Measurements from ENCODE around the gene FRAS1. TPM values are rescaled to one million over a fixed set of nuclear protein-coding genes. Genes with fewer than 3 reads are reported as not detected.
"Not testable (repeated sequence)": the region's sequence is repeated elsewhere in the genome, so short reads cannot be mapped to it uniquely, and the experiment has no call there.

FRAS1 gene
- total RNA-seq, 1 experiment from 2014 or later, result 2.2 TPM

- DNase-seq (ENCODE audit: extremely low read depth, low read depth), result no peak
These were observed 1.7 kb downstream of the FRAS1 start for GRCh38 chr4:78058591-78059523.

DNA sequence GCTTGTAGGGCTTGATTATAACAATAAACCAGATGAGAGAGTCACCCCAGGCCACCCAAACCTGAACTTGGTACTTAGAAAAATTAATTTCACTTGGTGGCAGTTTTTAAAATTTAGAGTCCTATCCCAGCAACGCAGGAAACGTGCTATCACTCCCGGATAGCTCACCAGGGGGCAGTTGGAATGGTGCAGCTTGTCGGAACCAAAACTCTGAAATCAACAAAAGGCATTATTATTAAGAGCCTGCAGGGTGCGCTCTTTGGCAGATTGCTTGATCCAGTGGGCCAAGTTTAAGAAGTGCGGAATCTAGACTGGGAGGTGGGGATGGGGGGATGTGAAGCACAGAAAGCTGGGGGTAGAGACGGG, 2.4 kb downstream of the FRAS1 start:
- DNase-seq (ENCODE audit: extremely low read depth, low read depth), result peak; percentile 57

DNA sequence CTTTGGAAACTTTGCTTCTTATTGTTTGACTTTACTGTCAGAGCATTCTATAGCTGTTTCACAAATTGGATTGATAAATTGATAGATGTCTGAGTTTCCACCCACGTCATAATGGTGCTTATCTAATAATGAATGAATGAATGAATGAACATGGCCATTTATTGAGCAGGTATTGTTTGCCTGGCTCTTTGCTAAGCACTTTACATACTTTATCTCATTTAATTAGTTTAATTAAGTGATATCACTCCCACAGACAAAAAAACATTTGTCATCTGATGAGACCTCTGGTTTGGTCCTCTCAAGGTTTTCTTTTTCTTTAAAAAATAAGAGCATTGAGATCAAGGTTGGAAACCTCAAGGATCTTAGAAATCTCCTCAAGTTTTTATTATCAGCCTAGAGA, 2.8 kb downstream of the FRAS1 start:
- DNase-seq (ENCODE audit: extremely low read depth, low read depth), result no peak

DNA sequence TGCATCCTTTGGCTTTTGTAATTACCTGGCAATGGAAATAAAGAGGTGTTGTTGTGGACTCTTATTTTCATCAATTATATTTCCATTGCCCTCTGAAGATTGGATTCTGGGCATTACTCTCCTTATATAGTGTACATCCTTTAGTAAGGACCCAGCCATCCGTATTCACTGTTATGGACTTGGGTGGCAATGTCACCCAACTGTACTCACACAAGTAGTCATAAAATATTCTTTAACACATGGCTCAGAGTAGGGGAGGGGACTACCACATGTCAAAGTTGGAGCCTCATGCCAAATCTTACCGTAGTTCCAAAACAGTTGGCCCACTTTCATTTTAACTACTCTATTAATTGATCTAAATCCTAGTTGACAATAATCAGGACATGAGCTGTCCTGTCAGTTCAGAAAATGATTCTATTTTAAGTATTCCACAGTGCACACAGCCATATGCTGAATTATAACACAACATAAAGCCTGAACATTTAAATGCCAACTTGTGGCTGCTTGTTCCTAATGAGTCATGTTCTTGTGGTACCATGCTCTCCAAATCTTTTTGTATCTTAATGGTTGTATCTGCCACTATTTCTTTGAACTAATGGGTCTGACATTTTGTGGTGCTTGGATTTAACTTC, 4.9 kb downstream of the FRAS1 start:
- DNase-seq (ENCODE audit: extremely low read depth, low read depth), result no peak

DNA sequence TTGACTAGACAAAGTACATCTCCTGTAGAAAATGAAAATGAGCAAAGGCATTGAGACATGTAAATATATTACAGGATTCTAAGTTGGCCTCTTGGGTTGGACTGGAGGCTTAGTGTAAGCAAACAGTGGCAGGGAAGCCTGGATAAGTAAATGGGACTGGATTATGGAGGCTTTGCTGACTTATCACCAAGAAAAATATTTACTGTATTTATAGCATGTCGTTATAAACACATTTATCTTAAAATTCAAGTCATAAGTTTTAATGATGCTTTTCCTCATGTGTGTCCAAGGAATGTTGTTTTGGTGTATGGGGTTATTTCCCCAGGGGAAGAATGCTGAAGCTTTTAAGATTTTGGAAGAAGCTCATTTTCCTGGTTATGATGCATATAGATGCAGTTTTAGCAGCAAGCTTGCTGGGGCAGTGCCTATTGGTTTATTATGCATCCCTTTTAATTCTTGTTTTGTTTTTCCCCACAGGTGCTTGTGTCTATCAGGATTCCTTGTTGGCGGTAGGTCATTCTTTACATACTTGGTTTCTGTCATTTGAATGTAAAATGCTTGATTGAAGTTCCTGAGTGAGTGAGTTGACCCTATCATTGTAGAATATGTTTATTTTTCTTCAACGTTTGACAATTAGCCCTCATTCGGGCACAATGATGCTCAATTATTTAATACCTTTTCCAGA, 8.5 kb downstream of the FRAS1 start:
- no peak for DNase-seq (ENCODE audit: extremely low read depth, low read depth)

GRCh38 chr4:78068481-78068880, 11.4 kb downstream of the FRAS1 start:
- DNase-seq (ENCODE audit: extremely low read depth, low read depth), result no peak

DNA sequence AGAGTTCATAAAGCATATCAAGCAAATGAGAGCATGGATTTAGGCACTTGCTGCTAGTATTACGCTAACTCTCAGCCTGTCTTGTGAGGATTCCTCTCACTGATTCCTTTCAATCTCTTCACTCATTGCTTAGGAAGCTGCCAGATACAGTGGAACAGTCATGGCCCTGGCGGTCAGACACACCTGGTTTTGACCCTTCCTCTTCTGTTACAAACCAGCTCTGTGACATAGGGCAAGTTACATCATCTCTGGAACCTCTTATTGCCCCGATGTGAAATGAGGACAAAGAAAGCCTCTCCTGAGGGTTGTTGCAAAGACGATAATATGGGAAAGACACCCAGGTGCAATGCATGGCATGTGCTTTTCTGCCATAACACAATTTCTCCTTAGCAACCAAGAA, 12.2 kb downstream of the FRAS1 start:
- no peak for DNase-seq (ENCODE audit: extremely low read depth, low read depth)

- no peak for DNase-seq (ENCODE audit: extremely low read depth, low read depth)
These were observed 12.7 kb downstream of the FRAS1 start for GRCh38 chr4:78069859-78070258.

- no peak for DNase-seq (ENCODE audit: extremely low read depth, low read depth)
These were observed 13.7 kb downstream of the FRAS1 start for GRCh38 chr4:78070731-78071282.

DNA sequence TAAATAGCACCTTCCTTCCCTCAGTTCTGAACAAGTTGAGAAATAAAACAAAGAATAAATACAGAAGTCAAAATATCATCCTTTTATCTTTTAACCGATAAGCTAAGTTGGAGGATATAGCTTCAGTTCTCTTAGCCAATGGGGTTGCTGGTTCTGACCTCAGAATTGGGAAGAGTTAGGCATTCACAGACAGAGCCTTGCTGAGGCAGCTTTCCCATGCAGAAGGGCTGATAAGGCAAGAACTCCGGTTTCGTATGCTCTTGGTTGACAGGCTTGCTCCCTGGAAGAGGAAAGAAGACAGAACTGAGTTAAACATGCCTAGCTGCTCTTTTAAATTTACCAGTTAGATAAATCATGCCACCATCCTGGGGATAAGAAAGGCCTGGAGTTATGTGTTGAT, 17.6 kb downstream of the FRAS1 start:
- no peak for DNase-seq (ENCODE audit: extremely low read depth, low read depth)

- DNase-seq (ENCODE audit: extremely low read depth, low read depth), result no peak
These were observed 18.9 kb downstream of the FRAS1 start for GRCh38 chr4:78075986-78076385.

- no peak for DNase-seq (ENCODE audit: extremely low read depth, low read depth)
These were observed 21.0 kb downstream of the FRAS1 start for GRCh38 chr4:78078101-78078500.

- DNase-seq (ENCODE audit: extremely low read depth, low read depth), result no peak
These were observed 22.8 kb downstream of the FRAS1 start for GRCh38 chr4:78079726-78080430.

GRCh38 chr4:78081541-78081940, 24.4 kb downstream of the FRAS1 start:
- DNase-seq (ENCODE audit: extremely low read depth, low read depth), result no peak

GRCh38 chr4:78083035-78083434, 25.9 kb downstream of the FRAS1 start:
- no peak for DNase-seq (ENCODE audit: extremely low read depth, low read depth)

DNA sequence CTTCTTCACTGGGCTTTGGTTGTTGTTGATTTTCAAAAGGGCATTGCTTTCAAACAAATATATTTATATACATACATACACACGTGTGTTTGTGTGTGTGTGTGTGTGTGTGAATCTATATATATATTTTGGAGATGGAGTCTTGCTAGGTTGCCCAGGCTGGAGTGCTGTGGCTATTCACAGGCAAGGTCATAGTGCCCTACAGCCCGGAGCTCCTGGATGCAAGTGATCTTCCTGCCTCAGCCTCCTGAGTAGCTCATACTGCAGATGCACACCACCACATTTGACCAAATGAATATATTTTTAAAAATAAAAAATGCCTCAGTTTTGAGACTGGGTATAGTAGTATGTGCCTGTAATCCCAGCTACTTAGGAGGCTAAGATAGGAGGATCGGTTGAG, 34.4 kb downstream of the FRAS1 start:
- no peak for DNase-seq (ENCODE audit: extremely low read depth, low read depth)

DNA sequence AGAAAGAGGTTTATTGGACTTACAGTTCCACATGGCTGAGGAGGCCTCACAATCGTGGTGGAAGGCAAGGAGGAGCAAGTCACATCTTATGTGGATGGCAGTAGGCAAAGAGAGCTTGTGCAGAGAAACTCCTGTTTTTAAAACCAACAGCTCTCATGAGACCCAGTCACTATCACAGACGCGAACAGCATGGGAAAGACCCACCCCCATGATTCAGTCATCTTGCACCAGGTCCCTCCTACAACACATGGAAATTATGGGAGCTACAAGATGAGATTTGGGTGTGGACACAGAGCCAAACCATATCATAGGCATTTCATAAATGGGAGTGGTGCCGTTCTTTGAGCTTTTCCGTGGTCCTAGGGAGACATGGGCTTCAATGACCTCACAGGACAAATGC, 35.2 kb downstream of the FRAS1 start:
- DNase-seq (ENCODE audit: extremely low read depth, low read depth), result not testable (repeated sequence)

- DNase-seq (ENCODE audit: extremely low read depth, low read depth), result no peak
These were observed 35.7 kb downstream of the FRAS1 start for GRCh38 chr4:78092850-78093249.

GRCh38 chr4:78095081-78095480, 38.0 kb downstream of the FRAS1 start:
- DNase-seq (ENCODE audit: extremely low read depth, low read depth), result no peak

- no peak for DNase-seq (ENCODE audit: extremely low read depth, low read depth)
These were observed 41.9 kb downstream of the FRAS1 start for GRCh38 chr4:78099058-78099457.

GRCh38 chr4:78100060-78100459, 42.9 kb downstream of the FRAS1 start:
- no peak for DNase-seq (ENCODE audit: extremely low read depth, low read depth)

Data from NCI-H460 (cell line).